Fibroblast of the aortic adventitia (primary cell): ENCODE data around the gene ZBTB24. TPM values are rescaled to one million over a fixed set of nuclear protein-coding genes. Genes with fewer than 3 reads are reported as not detected.

Experiments
- DNase-seq: peaks from one replicate; pipeline ENCODE4 v3.0.0-alpha.2; 2010; ENCODE audit warnings: low read depth
- H3K4me3 ChIP-seq: 2 replicates; pipeline ENCODE4 v1.5.1; 2011; ENCODE audit warnings: low read depth, mild to moderate bottlenecking, control low read depth, low read length, moderate library complexity
- total RNA-seq: library from RNA; depleted of rRNA; stranded (reverse); fragments of >200 nt; gene quantifications from 2 replicates; pipeline ENCODE4 v1.2.3, GENCODE V29; 2012; ENCODE audit warnings: low replicate concordance
- TF ChIP-seq, protein P1 (sequence below): IDR thresholded peaks from 2 replicates; pipeline ENCODE4 v1.5.1; 2011; ENCODE audit warnings: mild to moderate bottlenecking, low read length, control low read depth, inconsistent platforms; ENCODE audit not compliant: insufficient read depth

ZBTB24 gene
- total RNA-seq, 1 donor = 9.8 TPM

- DNase-seq = peak; percentile 85
- no peak overlapping the region for H3K4me3 ChIP-seq
Observed at GRCh38 chr6:109428889-109429477, 54.0 kb downstream of the ZBTB24 start.

DNA sequence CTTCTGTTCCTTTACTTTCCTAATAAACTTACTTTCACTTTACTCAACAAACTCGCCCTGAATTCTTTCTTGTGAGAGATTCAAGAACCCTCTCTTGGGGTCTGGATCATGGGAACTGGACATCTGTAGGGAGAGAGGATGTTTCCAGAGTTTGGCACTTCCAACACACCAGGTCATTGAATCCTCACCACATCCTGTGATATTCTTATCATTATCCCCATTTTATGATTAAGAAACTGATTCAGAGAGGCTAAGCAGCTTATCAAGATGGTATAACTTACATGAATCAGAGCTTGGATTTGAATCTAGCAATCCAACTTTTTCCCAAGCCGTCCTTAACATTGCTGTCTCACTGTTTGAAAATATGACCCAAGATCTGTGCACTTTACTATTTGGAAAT lies 58.1 kb downstream of the ZBTB24 start:
- no peak overlapping the region for H3K4me3 ChIP-seq
- TF ChIP-seq, protein P1, sequence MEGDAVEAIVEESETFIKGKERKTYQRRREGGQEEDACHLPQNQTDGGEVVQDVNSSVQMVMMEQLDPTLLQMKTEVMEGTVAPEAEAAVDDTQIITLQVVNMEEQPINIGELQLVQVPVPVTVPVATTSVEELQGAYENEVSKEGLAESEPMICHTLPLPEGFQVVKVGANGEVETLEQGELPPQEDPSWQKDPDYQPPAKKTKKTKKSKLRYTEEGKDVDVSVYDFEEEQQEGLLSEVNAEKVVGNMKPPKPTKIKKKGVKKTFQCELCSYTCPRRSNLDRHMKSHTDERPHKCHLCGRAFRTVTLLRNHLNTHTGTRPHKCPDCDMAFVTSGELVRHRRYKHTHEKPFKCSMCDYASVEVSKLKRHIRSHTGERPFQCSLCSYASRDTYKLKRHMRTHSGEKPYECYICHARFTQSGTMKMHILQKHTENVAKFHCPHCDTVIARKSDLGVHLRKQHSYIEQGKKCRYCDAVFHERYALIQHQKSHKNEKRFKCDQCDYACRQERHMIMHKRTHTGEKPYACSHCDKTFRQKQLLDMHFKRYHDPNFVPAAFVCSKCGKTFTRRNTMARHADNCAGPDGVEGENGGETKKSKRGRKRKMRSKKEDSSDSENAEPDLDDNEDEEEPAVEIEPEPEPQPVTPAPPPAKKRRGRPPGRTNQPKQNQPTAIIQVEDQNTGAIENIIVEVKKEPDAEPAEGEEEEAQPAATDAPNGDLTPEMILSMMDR = no peak
- DNase-seq = peak; percentile 44

More at GRCh38 chr6:109428889-109429477, 54.0 kb downstream of the ZBTB24 start:
- TF ChIP-seq, protein P1 = no peak

- TF ChIP-seq, protein P1 = no peak
- no peak for DNase-seq
Observed at GRCh38 chr6:109421184-109421583, 61.8 kb downstream of the ZBTB24 start.

GRCh38 chr6:109420751-109421150 lies 62.3 kb downstream of the ZBTB24 start:
- TF ChIP-seq, protein P1 = no peak
- no peak overlapping the region for H3K4me3 ChIP-seq
- DNase-seq = no peak

More at GRCh38 chr6:109421184-109421583, 61.8 kb downstream of the ZBTB24 start:
- no peak overlapping the region for H3K4me3 ChIP-seq

DNA sequence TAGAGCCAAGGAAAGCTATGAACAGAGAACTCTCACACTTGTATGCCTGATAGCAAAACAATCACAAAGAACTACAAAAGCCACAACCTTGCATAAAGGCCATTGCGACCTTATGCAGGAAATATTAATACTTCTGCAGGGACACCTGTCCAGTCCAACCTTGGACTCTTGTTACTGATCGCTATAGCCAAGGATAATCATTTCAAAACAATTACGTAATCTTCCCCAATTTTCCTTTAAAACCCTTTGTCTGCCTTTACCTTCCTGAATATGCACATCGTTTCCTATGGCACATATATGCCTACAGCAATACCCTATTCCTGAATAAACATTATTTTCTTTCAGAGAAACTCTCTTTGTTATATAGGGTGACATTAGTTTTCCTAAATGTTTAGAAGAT lies 65.4 kb downstream of the ZBTB24 start:
- H3K4me3 ChIP-seq = no peak overlapping the region
- no peak for DNase-seq
- TF ChIP-seq, protein P1 = no peak

Other genes starting within 250 kb of the ZBTB24 start
- 177 and 287 TPM in 2 replicates for gene CD164, start 100.8 kb downstream of the ZBTB24 start, total RNA-seq
- gene PPIL6, start 42.6 kb downstream of the ZBTB24 start, total RNA-seq = 0.65 and 5.8 TPM in 2 replicates
- gene SMPD2, start 42.5 kb downstream of the ZBTB24 start, total RNA-seq = 7.5 and 14.6 TPM in 2 replicates
- gene MICAL1, start 27.4 kb downstream of the ZBTB24 start, total RNA-seq = 21.7 and 48.1 TPM in 2 replicates
- 8.0 and 16.6 TPM in 2 replicates for gene AK9, start 208.0 kb upstream of the ZBTB24 start, total RNA-seq
- gene FIG4, start 208.1 kb upstream of the ZBTB24 start, total RNA-seq = 28.0 and 37.7 TPM in 2 replicates